ENCODE results near the gene KDR.

Gene KDR

DNA sequence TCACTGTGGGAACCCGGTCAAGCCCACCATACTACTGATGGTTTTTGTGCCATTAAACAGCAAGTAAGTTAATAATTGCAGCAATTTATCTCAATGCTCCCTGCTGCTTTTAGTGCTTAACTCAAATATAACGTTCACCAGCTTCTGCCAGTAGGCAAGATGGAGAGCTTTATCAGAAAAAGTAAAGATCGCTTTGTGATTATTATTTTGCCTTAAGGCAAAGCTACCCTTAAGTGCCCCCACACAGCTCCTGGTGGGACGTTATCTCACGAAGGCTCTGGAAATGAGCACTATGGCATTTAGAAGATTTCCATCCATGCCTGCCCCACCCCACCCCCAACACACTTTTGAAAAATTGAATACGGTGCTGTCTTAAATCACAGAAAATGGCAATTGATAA, 59.4 kb downstream of the KDR start:
- Histone ChIP-seq H4K12ac (ENCODE audit: low read depth, low read length) (no peak overlapping the region), H4K91ac (ENCODE audit: low read depth, low read length) (no peak overlapping the region)
- no CpG with 5 or more reads among the region's 6 CpGs for WGBS (ENCODE audit: extremely low coverage, insufficient coverage, insufficient read length)

DNA sequence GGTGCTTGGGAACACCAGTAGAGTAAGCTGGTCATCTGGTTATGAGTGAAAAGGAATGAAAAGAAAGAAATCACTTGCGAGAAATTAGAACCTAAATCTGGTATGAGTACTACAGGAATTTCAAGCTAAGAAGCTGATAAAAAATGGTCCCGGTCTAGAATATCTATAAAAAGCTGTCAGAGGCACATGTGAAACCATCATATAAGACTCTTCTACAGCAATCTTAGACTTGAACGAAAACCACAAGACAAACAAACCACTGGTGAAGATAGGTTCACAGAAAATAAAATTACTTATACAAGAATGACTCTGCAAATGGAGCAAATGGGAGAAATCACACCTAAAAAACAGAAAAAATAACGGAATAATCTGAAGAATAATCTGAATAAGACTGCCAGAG, 69.9 kb downstream of the KDR start:
- Histone ChIP-seq H3K36me3 (ENCODE audit: control insufficient read depth in 1 of 2, insufficient read depth in 2 of 2, low read length in 2 of 2) (no peaks in the 10 kb centered on the region), H3K9ac (ENCODE audit: low read length) (no peak overlapping the region), H3K23ac (ENCODE audit: low read length) (no peak overlapping the region), H3K4me1 (ENCODE audit: control insufficient read depth in 1 of 2, insufficient read depth in 2 of 2, low read length in 2 of 2) (no peaks in the 10 kb centered on the region), H3K4me2 (ENCODE audit: low read length) (no peak overlapping the region), H3K79me1 (ENCODE audit: low read length) (no peaks in the 10 kb centered on the region), H2BK5ac (ENCODE audit: low read depth, low read length, poor library complexity) (no peak overlapping the region), H2BK120ac (ENCODE audit: insufficient read depth, low read length, poor library complexity) (no peak overlapping the region), H3K79me2 (ENCODE audit: control insufficient read depth, insufficient read depth, low read length, poor library complexity) (no peaks in the 10 kb centered on the region), H4K8ac (ENCODE audit: low read depth, low read length) (no peak overlapping the region), H4K91ac (ENCODE audit: low read depth, low read length) (no peak overlapping the region), H3K9me3 (ENCODE audit: insufficient read depth, low read depth, low read length) (no peaks in the 10 kb centered on the region), H2AK5ac (ENCODE audit: low read length) (no peak overlapping the region), H3K27ac (ENCODE audit: low read depth, low read length) (no peak overlapping the region), H3K4me3 (ENCODE audit: low read depth, low read length) (no peak overlapping the region), H3K27me3 (ENCODE audit: insufficient read depth, low read length) (no peaks in the 10 kb centered on the region), H2AFZ (ENCODE audit: insufficient read depth, low read length, poor library complexity) (no peak overlapping the region), H3K4ac (ENCODE audit: low read depth, low read length) (no peak overlapping the region), H3K18ac (ENCODE audit: low read length) (no peak overlapping the region), H2BK12ac (ENCODE audit: low read length) (no peak overlapping the region), H3K14ac (ENCODE audit: low read length) (no peak overlapping the region), H4K12ac (ENCODE audit: low read depth, low read length) (no peak overlapping the region)
- no CpG with 5 or more reads among the region's 4 CpGs for WGBS (ENCODE audit: extremely low coverage, insufficient coverage, insufficient read length)
- no peak for DNase-seq

More for the DNA sequence above, 59.4 kb downstream of the KDR start:
- Histone ChIP-seq H2AFZ (ENCODE audit: insufficient read depth, low read length, poor library complexity) (no peak overlapping the region), H3K4me1 (ENCODE audit: control insufficient read depth in 1 of 2, insufficient read depth in 2 of 2, low read length in 2 of 2) (peaks cover 0 to 6% of the 10 kb centered on the region in 2 experiments), H3K27ac (ENCODE audit: low read depth, low read length) (no peak overlapping the region), H2AK5ac (ENCODE audit: low read length) (no peak overlapping the region), H2BK5ac (ENCODE audit: low read depth, low read length, poor library complexity) (no peak overlapping the region), H2BK120ac (ENCODE audit: insufficient read depth, low read length, poor library complexity) (no peak overlapping the region), H4K8ac (ENCODE audit: low read depth, low read length) (no peak overlapping the region), H3K18ac (ENCODE audit: low read length) (no peak overlapping the region), H3K79me1 (ENCODE audit: low read length) (no peaks in the 10 kb centered on the region), H3K4ac (ENCODE audit: low read depth, low read length) (no peak overlapping the region), H3K9me3 (ENCODE audit: insufficient read depth, low read depth, low read length) (no peaks in the 10 kb centered on the region), H2BK12ac (ENCODE audit: low read length) (no peak overlapping the region), H3K4me2 (ENCODE audit: low read length) (no peak overlapping the region), H3K27me3 (ENCODE audit: insufficient read depth, low read length) (no peaks in the 10 kb centered on the region), H3K79me2 (ENCODE audit: control insufficient read depth, insufficient read depth, low read length, poor library complexity) (no peaks in the 10 kb centered on the region), H3K36me3 (ENCODE audit: control insufficient read depth in 1 of 2, insufficient read depth in 2 of 2, low read length in 2 of 2) (no peaks in the 10 kb centered on the region), H3K9ac (ENCODE audit: low read length) (no peak overlapping the region), H3K4me3 (ENCODE audit: low read depth, low read length) (no peak overlapping the region), H3K23ac (ENCODE audit: low read length) (no peak overlapping the region), H3K14ac (ENCODE audit: low read length) (no peak overlapping the region)
- no peak for DNase-seq

DNA sequence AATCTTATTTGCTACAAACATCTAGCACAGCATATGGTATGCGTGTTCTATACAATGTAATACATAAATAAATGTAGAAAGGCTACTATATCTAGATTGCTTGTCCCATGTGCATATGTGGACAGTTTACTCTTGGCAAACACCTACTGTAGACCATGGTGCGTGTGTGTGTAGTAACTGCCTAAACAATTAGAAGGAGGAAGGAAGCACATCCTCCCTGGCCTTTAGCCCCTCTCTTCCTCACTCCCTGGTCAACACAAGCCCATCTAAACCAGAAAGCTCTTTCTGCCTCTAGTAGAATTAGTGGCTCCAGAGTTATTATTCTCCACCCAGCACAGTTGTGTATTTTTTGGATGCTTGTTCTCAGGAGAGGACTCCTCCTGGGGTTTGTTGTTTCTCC, 73.9 kb downstream of the KDR start:
- H3K4me3 ChIP-seq (ENCODE audit: low read depth, low read length), result no peak overlapping the region
- WGBS (ENCODE audit: extremely low coverage, insufficient coverage, insufficient read length), result no CpG with 5 or more reads among the region's 2 CpGs
- DNase-seq, result no peak

DNA sequence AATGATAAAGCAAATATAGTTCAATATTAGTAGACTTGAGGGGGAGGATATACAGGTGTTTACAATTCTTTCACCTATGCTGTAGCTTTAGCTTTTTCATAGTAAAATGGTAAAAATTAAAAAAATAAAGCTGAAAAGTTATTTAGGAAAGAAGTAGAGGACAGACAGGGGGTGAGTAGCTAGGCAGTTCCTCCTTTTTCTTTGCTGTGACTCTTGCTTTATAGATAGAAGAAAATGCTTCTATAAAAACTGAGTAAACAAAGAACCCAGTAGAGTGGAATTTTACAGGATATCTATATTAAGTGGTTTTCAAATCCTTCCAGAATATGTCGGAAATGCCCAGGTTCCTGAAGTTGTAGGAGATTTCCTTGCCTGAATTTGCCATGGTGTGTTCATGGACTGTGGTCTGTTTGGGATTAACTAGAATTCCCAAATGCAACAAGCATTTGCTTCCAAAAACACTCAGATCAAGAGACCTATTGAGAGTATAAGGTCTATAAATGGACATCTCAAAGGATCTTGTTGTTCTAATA, 74.9 kb downstream of the KDR start:
- Histone ChIP-seq H3K18ac (ENCODE audit: low read length) (no peak overlapping the region), H2BK120ac (ENCODE audit: insufficient read depth, low read length, poor library complexity) (no peak overlapping the region), H3K79me1 (ENCODE audit: low read length) (no peaks in the 10 kb centered on the region), H3K36me3 (ENCODE audit: control insufficient read depth in 1 of 2, insufficient read depth in 2 of 2, low read length in 2 of 2) (no peaks in the 10 kb centered on the region), H4K12ac (ENCODE audit: low read depth, low read length) (no peak overlapping the region), H2AK5ac (ENCODE audit: low read length) (no peak overlapping the region), H3K4me3 (ENCODE audit: low read depth, low read length) (no peak overlapping the region), H2BK12ac (ENCODE audit: low read length) (no peak overlapping the region), H4K8ac (ENCODE audit: low read depth, low read length) (no peak overlapping the region), H3K79me2 (ENCODE audit: control insufficient read depth, insufficient read depth, low read length, poor library complexity) (no peaks in the 10 kb centered on the region), H3K4me1 (ENCODE audit: control insufficient read depth in 1 of 2, insufficient read depth in 2 of 2, low read length in 2 of 2) (no peaks in the 10 kb centered on the region), H3K23ac (ENCODE audit: low read length) (no peak overlapping the region), H3K9ac (ENCODE audit: low read length) (no peak overlapping the region), H4K91ac (ENCODE audit: low read depth, low read length) (no peak overlapping the region), H3K27me3 (ENCODE audit: insufficient read depth, low read length) (no peaks in the 10 kb centered on the region), H3K27ac (ENCODE audit: low read depth, low read length) (no peak overlapping the region), H3K9me3 (ENCODE audit: insufficient read depth, low read depth, low read length) (no peaks in the 10 kb centered on the region), H2BK5ac (ENCODE audit: low read depth, low read length, poor library complexity) (no peak overlapping the region), H2AFZ (ENCODE audit: insufficient read depth, low read length, poor library complexity) (no peak overlapping the region), H3K14ac (ENCODE audit: low read length) (no peak overlapping the region), H3K4me2 (ENCODE audit: low read length) (no peak overlapping the region), H3K4ac (ENCODE audit: low read depth, low read length) (no peak overlapping the region)
- no CpG with 5 or more reads among the region's 1 CpG for whole genome bisulfite sequencing (ENCODE audit: extremely low coverage, insufficient coverage, insufficient read length)
- no peak for DNase-seq

More for the DNA sequence above, 73.9 kb downstream of the KDR start:
- H2BK12ac ChIP-seq (ENCODE audit: low read length), result no peak overlapping the region
- H3K9ac ChIP-seq (ENCODE audit: low read length), result no peak overlapping the region
- no peak overlapping the region for H2BK120ac ChIP-seq (ENCODE audit: insufficient read depth, low read length, poor library complexity)
- H3K79me2 ChIP-seq (ENCODE audit: control insufficient read depth, insufficient read depth, low read length, poor library complexity), result no peaks in the 10 kb centered on the region
- H3K36me3 ChIP-seq (ENCODE audit: control insufficient read depth in 1 of 2, insufficient read depth in 2 of 2, low read length in 2 of 2), result no peaks in the 10 kb centered on the region
- no peak overlapping the region for H3K27ac ChIP-seq (ENCODE audit: low read depth, low read length)
- no peak overlapping the region for H3K4me2 ChIP-seq (ENCODE audit: low read length)
- H4K91ac ChIP-seq (ENCODE audit: low read depth, low read length), result no peak overlapping the region
- H3K9me3 ChIP-seq (ENCODE audit: insufficient read depth, low read depth, low read length), result no peaks in the 10 kb centered on the region
- H3K4me1 ChIP-seq (ENCODE audit: control insufficient read depth in 1 of 2, insufficient read depth in 2 of 2, low read length in 2 of 2), result no peaks in the 10 kb centered on the region
- no peak overlapping the region for H4K12ac ChIP-seq (ENCODE audit: low read depth, low read length)
- H3K18ac ChIP-seq (ENCODE audit: low read length), result no peak overlapping the region
- H2AFZ ChIP-seq (ENCODE audit: insufficient read depth, low read length, poor library complexity), result no peak overlapping the region
- H2BK5ac ChIP-seq (ENCODE audit: low read depth, low read length, poor library complexity), result no peak overlapping the region
- no peak overlapping the region for H4K8ac ChIP-seq (ENCODE audit: low read depth, low read length)
- no peak overlapping the region for H2AK5ac ChIP-seq (ENCODE audit: low read length)
- no peak overlapping the region for H3K23ac ChIP-seq (ENCODE audit: low read length)
- no peak overlapping the region for H3K4ac ChIP-seq (ENCODE audit: low read depth, low read length)
- no peaks in the 10 kb centered on the region for H3K79me1 ChIP-seq (ENCODE audit: low read length)
- no peak overlapping the region for H3K14ac ChIP-seq (ENCODE audit: low read length)
- no peaks in the 10 kb centered on the region for H3K27me3 ChIP-seq (ENCODE audit: insufficient read depth, low read length)

Data from trophoblast cell (in vitro differentiated cells and primary cell).